Osteoblast (primary cell): ENCODE measurements around the gene MRGPRF. TPM values are rescaled to one million over a fixed set of nuclear protein-coding genes. Genes with fewer than 3 reads are reported as not detected.
A peak's percentile ranks its signal among the peaks of the same experiment; 100 is the strongest.
"Not testable (repeated sequence)": the region's sequence is repeated elsewhere in the genome, so short reads cannot be mapped to it uniquely, and the experiment has no call there.

Experiments
- DNase-seq: peaks from one replicate; pipeline ENCODE4 v3.0.0; 2011; ENCODE audit warnings: low spot score, mixed read lengths; ENCODE audit not compliant: insufficient read length; ENCODE audit errors: missing footprints
- H2AFZ ChIP-seq: 2 replicates; pipeline ENCODE4 v1.6.0; 2011; ENCODE audit warnings: mild to moderate bottlenecking, low read length
- H3K27ac ChIP-seq: 2 replicates; pipeline ENCODE4 v1.5.1; 2011; ENCODE audit warnings: mild to moderate bottlenecking, low read depth, low read length, moderate library complexity
- H3K27me3 ChIP-seq: 2 replicates; pipeline ENCODE4 v1.6.0; 2012; ENCODE audit warnings: mild to moderate bottlenecking, control low read depth, inconsistent platforms, low read length, moderate library complexity; ENCODE audit not compliant: insufficient read depth
- H3K36me3 ChIP-seq: 2 replicates; pipeline ENCODE4 v1.5.1; 2011; ENCODE audit warnings: mild to moderate bottlenecking, low read length, control low read depth, moderate library complexity; ENCODE audit not compliant: insufficient read depth
- H3K4me1 ChIP-seq: 2 replicates; pipeline ENCODE4 v1.5.1; 2011; ENCODE audit warnings: mild to moderate bottlenecking, low read length, control low read depth, moderate library complexity; ENCODE audit not compliant: insufficient read depth
- H3K4me2 ChIP-seq: 2 replicates; pipeline ENCODE4 v1.6.0; 2011; ENCODE audit warnings: mild to moderate bottlenecking, low read length; ENCODE audit not compliant: insufficient read depth
- H3K4me3 ChIP-seq: fragments of 200-600 bp; sonication (generic); 3 replicates; pipeline ENCODE4 v1.5.1; 2012; ENCODE audit warnings: mild to moderate bottlenecking, low read length, inconsistent platforms; ENCODE audit not compliant: insufficient read depth
- H3K79me2 ChIP-seq: 2 replicates; pipeline ENCODE4 v1.6.0; 2012; ENCODE audit warnings: mild to moderate bottlenecking, low read length, control low read depth, inconsistent platforms; ENCODE audit not compliant: insufficient read depth
- H3K9me3 ChIP-seq: 2 replicates; pipeline ENCODE4 v1.5.1; 2011; ENCODE audit warnings: low read depth, low read length, control low read depth
- H4K20me1 ChIP-seq: 2 replicates; pipeline ENCODE4 v1.6.0; 2012; ENCODE audit warnings: mild to moderate bottlenecking, low read length, control low read depth; ENCODE audit not compliant: insufficient read depth
- total RNA-seq: library from RNA; depleted of rRNA; stranded (reverse); fragments of >200 nt; gene quantifications from 2 replicates; pipeline ENCODE4 v1.2.3, GENCODE V29; 2012
- TF ChIP-seq, protein P1 (sequence below): IDR thresholded peaks from 2 replicates; pipeline ENCODE4 v1.5.1; 2011; ENCODE audit warnings: mild to moderate bottlenecking, low read depth, low read length, moderate library complexity; ENCODE audit errors: extremely low read depth

The MRGPRF gene
- total RNA-seq, 1 donor: 39.4 TPM

DNA sequence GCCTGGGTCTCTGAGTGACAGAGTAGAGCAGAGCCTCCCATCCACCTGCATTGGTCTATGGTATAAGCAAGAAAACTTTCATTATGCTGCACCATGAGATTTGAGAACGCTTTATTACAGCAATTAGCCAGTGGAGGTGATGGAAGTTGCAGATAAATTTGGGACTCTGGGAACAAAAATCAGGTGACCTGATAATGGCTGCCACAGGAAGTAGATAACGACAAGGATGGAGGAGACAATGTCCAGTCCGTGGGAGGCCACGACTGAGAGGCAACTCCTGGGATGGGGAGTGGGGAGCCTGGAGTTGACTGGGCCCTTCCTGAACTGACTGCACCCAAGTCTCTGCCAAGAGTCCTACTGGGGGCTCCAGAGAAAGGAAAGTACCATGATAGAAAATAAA is 37.0 kb downstream of the MRGPRF start:
- TF ChIP-seq, protein P1, sequence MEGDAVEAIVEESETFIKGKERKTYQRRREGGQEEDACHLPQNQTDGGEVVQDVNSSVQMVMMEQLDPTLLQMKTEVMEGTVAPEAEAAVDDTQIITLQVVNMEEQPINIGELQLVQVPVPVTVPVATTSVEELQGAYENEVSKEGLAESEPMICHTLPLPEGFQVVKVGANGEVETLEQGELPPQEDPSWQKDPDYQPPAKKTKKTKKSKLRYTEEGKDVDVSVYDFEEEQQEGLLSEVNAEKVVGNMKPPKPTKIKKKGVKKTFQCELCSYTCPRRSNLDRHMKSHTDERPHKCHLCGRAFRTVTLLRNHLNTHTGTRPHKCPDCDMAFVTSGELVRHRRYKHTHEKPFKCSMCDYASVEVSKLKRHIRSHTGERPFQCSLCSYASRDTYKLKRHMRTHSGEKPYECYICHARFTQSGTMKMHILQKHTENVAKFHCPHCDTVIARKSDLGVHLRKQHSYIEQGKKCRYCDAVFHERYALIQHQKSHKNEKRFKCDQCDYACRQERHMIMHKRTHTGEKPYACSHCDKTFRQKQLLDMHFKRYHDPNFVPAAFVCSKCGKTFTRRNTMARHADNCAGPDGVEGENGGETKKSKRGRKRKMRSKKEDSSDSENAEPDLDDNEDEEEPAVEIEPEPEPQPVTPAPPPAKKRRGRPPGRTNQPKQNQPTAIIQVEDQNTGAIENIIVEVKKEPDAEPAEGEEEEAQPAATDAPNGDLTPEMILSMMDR: no peak
- Histone ChIP-seq H3K27ac (no peak overlapping the region), H2AFZ (no peak overlapping the region), H3K9me3 (no peaks in the 10 kb centered on the region), H3K79me2 (no peaks in the 10 kb centered on the region), H3K4me2 (no peak overlapping the region), H3K4me3 (no peak overlapping the region), H3K36me3 (no peaks in the 10 kb centered on the region), H3K4me1 (no peaks in the 10 kb centered on the region), H3K27me3 (peaks cover 30% of the 10 kb centered on the region), H4K20me1 (no peaks in the 10 kb centered on the region)
- DNase-seq: no peak

DNA sequence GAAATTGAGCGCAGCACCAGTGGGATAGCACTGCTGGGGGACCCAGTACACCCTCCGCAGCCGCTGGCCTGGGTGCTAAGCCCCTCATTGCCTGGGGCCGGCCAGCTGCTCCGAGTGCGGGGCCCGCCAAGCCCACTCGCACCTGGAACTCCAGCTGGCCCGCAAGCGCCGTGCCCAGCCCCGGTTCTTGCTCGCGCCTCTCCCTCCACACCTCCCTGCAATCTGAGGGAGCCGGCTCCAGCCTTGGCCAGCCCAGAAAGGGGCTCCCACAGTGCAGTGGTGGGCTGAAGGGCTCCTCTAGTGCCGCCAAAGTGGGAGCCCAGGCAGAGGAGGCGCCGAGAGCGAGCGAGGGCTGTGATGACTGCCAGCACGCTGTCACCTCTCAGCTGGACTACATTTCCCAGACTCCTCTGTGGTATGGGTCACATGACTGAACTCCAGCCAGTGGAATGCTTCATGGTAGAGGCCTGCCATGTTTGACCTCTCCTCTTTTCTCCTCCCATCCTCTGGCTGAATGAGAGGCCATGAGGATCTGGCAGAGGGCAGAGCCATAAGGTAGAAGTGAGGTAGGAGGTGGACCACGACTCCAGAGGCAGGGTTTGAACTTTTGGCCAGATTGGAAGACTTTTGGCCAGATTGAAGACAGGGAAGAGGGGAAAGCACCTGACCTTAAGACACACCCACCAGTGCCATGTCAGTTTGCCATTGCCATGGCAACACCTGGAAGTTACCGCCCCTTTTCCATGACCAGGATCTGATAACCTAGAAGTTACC is 38.4 kb downstream of the MRGPRF start:
- H3K27me3 ChIP-seq: peaks cover 39% of the 10 kb centered on the region
- peak; percentile 86 for DNase-seq

DNA sequence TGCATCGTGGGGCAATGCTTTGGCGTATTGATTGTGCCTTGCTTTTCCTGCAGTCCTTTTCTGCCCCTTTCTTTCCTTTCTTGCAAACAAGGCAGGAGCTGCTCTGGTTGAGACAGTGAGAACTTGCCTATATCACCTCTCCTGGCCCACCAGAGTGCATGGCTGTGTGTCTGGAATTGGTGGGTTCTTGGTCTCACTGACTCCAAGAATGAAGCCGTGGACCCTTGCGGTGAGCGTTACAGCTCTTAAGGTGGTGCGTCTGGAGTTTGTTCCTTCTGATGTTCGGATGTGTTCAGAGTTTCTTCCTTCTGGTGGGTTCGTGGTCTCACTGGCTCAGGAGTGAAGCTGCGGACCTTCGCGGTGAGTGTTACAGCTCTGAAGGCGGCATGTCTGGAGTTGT is 39.3 kb downstream of the MRGPRF start:
- H3K79me2 ChIP-seq: not testable (repeated sequence)

More for the DNA sequence above, 38.4 kb downstream of the MRGPRF start:
- Histone ChIP-seq H3K27ac (no peak overlapping the region), H3K4me1 (no peaks in the 10 kb centered on the region), H3K36me3 (no peaks in the 10 kb centered on the region), H3K9me3 (no peaks in the 10 kb centered on the region), H3K79me2 (no peaks in the 10 kb centered on the region), H4K20me1 (no peaks in the 10 kb centered on the region), H2AFZ (peak overlapping the region; percentile 65), H3K4me2 (no peak overlapping the region), H3K4me3 (no peak overlapping the region)
- TF ChIP-seq, protein P1: no peak

DNA sequence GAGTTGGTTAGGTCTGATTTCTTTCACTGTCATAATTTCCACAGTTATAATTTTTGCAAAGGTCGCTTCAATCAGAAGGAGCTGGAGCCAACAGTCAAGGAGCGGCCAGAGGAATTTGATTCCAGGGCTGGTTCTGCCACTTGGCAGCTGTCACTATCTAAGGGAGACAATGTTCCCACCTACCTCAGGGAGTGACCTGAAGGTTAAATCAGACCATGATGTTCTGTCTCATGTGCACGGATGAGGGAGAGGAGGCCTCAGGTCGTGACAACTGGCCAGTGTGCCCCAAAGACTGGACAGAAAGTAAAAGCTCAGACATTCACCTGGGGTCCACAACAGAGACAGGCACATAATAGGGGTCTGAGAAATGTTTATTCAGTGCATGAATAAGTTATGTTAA is 39.8 kb downstream of the MRGPRF start:
- Histone ChIP-seq H3K9me3 (no peaks in the 10 kb centered on the region), H4K20me1 (no peaks in the 10 kb centered on the region), H3K27me3 (peaks cover 31% of the 10 kb centered on the region), H3K79me2 (no peaks in the 10 kb centered on the region), H3K4me2 (no peak overlapping the region), H3K4me1 (no peaks in the 10 kb centered on the region), H3K4me3 (no peak overlapping the region), H2AFZ (no peak overlapping the region), H3K27ac (no peak overlapping the region), H3K36me3 (no peaks in the 10 kb centered on the region)
- TF ChIP-seq, protein P1: no peak
- no peak for DNase-seq

More for the DNA sequence above, 39.3 kb downstream of the MRGPRF start:
- not testable (repeated sequence) for H3K27ac ChIP-seq, H3K9me3 ChIP-seq, H3K4me1 ChIP-seq, DNase-seq, H3K4me2 ChIP-seq, H4K20me1 ChIP-seq, H3K4me3 ChIP-seq, H3K36me3 ChIP-seq, H2AFZ ChIP-seq
- H3K27me3 ChIP-seq: peaks cover 34% of the 10 kb centered on the region
